Gastroesophageal sphincter (tissue), 4 donors: Measurements from ENCODE around the gene NOTUM. TPM values are rescaled to one million over a fixed set of nuclear protein-coding genes. Genes with fewer than 3 reads are reported as not detected.

ENCODE experiments used
- ATAC-seq: fragments of 150-250 bp; one replicate; pipeline ENCODE4 v1.9.1; 2016; ENCODE audit warnings: mild to moderate bottlenecking, moderate library complexity
- H3K27ac ChIP-seq, 4 donors: fragments of 200-600 bp; sonication (generic) in 3 of 4; 1 replicate in 3 of 4; 2 replicates in 1 of 4; pipeline ENCODE4 v1.5.1; 2016 to 2019
- H3K27me3 ChIP-seq: fragments of 200-600 bp; sonication (generic); one replicate; pipeline ENCODE4 v1.5.1; 2019
- H3K36me3 ChIP-seq, 2 donors: fragments of 200-600 bp; sonication (generic); one replicate each; pipeline ENCODE4 v1.5.1; 2019; ENCODE audit warnings: control low read depth in 1 of 2
- H3K4me1 ChIP-seq, 3 donors: fragments of 200-600 bp; sonication (generic); 1 replicate in 2 of 3; 2 replicates in 1 of 3; pipeline ENCODE4 v1.5.1; 2016 to 2019; ENCODE audit warnings: control low read depth in 2 of 3
- H3K4me3 ChIP-seq, 2 donors: fragments of 200-600 bp; sonication (generic); one replicate each; pipeline ENCODE4 v1.5.1; 2019; ENCODE audit warnings: mild to moderate bottlenecking in 1 of 2, moderate library complexity in 1 of 2
- H3K9me3 ChIP-seq, 3 donors: fragments of 200-600 bp; sonication (generic); one replicate each; pipeline ENCODE4 v1.5.1; 2017 to 2019; ENCODE audit warnings: control low read depth in 2 of 3
- EP300 ChIP-seq: sonication (generic); formaldehyde crosslinking; IDR thresholded peaks from one replicate; pipeline ENCODE4 v1.6.1; 2017; ENCODE audit warnings: antibody characterized with exemption, mild to moderate bottlenecking
- POLR2A ChIP-seq, 2 donors: fragments of 450-650 bp; IDR thresholded peaks; one replicate each; pipeline ENCODE4 v1.6.1; 2017; ENCODE audit warnings: antibody characterized with exemption in 2 of 2, mild to moderate bottlenecking in 2 of 2, moderate library complexity in 1 of 2
- POLR2AphosphoS5 ChIP-seq: sonication (generic); formaldehyde crosslinking; IDR thresholded peaks from one replicate; pipeline ENCODE4 v1.6.1; 2017; ENCODE audit warnings: antibody characterized with exemption
- WGBS, 2 donors: methylation state at CpG; one replicate each; pipeline ENCODE4 v1.1.5; 2018; ENCODE audit warnings: low coverage in 1 of 2; 5-methylcytosine and 5-hydroxymethylcytosine counted together
- total RNA-seq, 4 donors: library from RNA; depleted of rRNA; stranded (reverse); fragments of >200 nt; gene quantifications; one replicate each; pipeline ENCODE4 v1.1.0, GENCODE V29; 2016
- TF ChIP-seq, protein P1 (sequence below), 4 experiments: fragments of 200-600 bp in 2 of 4; fragments of 450-650 bp in 2 of 4; sonication (generic) in 1 of 4; IDR thresholded peaks; one replicate each; pipeline ENCODE4 v1.5.1; 2017 to 2019; ENCODE audit warnings: antibody characterized with exemption in 4 of 4, mild to moderate bottlenecking in 2 of 4, moderate library complexity in 2 of 4

Gene NOTUM
- total RNA-seq, 4 donors from 2014 or later, result 0.22 TPM; not detected in 3

DNA sequence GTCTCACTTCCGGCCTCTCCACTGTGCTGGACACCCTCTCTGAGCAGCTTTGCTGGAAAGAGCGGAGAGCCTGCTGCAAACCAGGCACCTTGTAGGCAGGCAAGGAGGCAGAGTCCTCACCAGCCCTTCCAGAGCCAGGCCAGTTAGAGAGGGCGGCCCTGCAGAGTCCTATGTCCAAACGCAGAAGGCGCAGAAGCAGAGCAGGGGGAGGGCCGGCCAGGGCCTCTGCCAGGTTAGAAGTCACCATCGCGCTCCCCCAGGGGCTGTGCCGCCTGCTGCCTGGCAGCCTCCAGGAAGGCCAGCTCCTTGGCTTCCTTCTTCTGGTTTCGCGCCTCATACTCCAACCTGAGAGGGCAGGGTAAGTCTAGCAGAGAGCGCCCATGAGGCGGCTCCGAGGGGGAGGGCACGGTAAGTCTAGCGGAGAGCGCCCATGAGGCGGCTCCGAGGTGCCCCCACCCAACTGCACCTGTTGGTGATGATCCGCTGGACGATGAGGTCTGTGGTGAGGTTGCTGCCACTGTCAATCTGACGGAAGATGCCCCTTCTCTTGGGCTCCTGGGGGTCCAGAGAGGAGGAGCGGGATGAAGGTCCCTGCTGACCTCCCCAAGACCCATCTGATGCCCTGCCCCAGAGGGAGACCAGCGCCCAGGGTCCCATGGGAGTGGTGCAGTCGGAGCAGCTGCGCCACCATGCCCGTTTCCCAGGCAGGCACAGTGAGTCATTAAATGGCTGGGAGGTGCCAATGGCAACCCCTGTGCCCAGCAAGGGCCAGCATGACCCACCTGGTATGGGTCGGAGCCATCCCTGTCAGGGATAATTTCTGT lies 56.2 kb downstream of the NOTUM start:
- no peak overlapping the region for H3K27ac ChIP-seq
- H3K4me1 ChIP-seq, result peaks cover 0 to 22% (median 11%) of the 10 kb centered on the region in 3 donors
- TF ChIP-seq POLR2AphosphoS5 (no peak), POLR2A (IDR thresholded peaks at IDR 0.05) (no peak), EP300 (no peak)
- TF ChIP-seq, protein P1, sequence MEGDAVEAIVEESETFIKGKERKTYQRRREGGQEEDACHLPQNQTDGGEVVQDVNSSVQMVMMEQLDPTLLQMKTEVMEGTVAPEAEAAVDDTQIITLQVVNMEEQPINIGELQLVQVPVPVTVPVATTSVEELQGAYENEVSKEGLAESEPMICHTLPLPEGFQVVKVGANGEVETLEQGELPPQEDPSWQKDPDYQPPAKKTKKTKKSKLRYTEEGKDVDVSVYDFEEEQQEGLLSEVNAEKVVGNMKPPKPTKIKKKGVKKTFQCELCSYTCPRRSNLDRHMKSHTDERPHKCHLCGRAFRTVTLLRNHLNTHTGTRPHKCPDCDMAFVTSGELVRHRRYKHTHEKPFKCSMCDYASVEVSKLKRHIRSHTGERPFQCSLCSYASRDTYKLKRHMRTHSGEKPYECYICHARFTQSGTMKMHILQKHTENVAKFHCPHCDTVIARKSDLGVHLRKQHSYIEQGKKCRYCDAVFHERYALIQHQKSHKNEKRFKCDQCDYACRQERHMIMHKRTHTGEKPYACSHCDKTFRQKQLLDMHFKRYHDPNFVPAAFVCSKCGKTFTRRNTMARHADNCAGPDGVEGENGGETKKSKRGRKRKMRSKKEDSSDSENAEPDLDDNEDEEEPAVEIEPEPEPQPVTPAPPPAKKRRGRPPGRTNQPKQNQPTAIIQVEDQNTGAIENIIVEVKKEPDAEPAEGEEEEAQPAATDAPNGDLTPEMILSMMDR (IDR thresholded peaks at IDR 0.05), result no peak
- H3K36me3 ChIP-seq, result peaks cover 0 to 73% of the 10 kb centered on the region in 2 donors
- H3K27me3 ChIP-seq, result peaks cover 24% of the 10 kb centered on the region
- no peak overlapping the region for H3K4me3 ChIP-seq
- 100% methylated on average over 1 of the region's 28 CpGs; no CpG with 5 or more reads in 1 of the 2 donors for WGBS, 2 donors
- ATAC-seq, result no peak
- no peaks in the 10 kb centered on the region for H3K9me3 ChIP-seq

DNA sequence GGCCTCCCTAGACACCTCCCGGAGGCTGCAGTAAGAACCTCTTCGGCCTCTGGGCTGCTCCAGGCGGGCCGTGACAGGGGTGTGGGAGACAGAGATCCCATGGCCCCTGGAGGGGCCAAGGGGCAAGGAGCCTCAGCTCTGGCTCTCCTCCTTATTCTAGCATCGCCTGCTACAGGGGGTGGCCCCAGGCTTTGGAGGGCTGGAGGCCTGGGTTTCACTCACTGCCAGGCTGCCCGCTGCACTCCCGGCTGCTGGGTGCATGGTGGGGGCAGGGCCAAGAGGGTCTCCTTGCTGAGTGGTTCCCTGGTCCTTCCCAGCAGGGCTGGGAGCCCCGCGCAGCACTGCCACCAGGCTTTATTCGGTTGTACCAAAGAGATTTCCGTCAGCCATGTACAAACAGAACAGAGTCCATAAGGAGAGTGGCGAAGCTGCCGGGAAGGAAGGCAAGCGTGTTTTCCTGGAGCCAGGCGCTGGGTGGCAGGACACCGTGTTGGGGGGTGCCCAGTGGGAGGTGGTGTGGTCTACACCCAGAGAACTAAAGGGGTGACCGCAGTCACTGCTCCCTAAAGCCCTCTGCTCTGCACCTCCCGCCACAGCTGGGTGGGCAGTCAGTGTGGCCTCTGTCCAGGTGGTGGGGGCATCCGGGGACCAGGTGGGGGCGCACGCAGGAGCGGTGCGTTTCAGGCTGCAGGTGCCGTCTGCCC lies 56.9 kb downstream of the NOTUM start:
- Histone ChIP-seq H3K27me3 (peaks cover 24% of the 10 kb centered on the region), H3K4me1 (peaks cover 0 to 20% (median 11%) of the 10 kb centered on the region in 3 donors), H3K36me3 (peaks cover 0 to 77% of the 10 kb centered on the region in 2 donors), H3K9me3 (no peaks in the 10 kb centered on the region), H3K4me3 (no peak overlapping the region), H3K27ac (no peak overlapping the region)
- TF ChIP-seq EP300, result no peak
- TF ChIP-seq, protein P1 (IDR thresholded peaks at IDR 0.05), result no peak
- no CpG with 5 or more reads among the region's 24 CpGs for WGBS, 2 donors
- ATAC-seq, result no peak

DNA sequence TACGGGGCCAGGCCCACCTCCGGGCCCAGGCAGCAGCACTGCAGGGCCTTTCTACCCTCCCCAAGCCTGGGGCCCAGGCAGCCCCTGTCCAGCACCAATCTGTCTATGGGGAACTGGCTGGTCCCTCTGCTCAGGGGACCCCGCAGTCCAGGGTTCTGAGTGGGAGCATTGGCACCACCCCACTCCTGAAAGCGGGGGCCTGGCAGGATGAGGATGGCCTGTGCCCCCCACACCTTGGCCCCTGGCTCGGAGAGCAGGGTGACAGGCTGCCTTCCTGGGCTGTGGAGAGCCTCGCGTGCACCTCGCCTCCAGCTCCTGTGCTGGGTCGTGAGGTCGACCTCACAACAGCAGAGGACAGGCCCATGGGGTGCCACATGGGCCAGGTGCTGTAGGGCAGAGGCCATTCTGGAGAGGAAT lies 57.6 kb downstream of the NOTUM start:
- TF ChIP-seq POLR2AphosphoS5 (no peak), POLR2A (IDR thresholded peaks at IDR 0.05) (no peak), EP300 (no peak)
- TF ChIP-seq, protein P1 (IDR thresholded peaks at IDR 0.05), result no peak
- no peak overlapping the region for H3K4me3 ChIP-seq
- H3K27ac ChIP-seq, result no peak overlapping the region
- ATAC-seq, result no peak
- H3K36me3 ChIP-seq, result peaks cover 0 to 77% of the 10 kb centered on the region in 2 donors
- WGBS, 2 donors, result no CpG with 5 or more reads among the region's 10 CpGs
- H3K4me1 ChIP-seq, result peaks cover 0 to 20% (median 11%) of the 10 kb centered on the region in 3 donors
- no peaks in the 10 kb centered on the region for H3K9me3 ChIP-seq
- H3K27me3 ChIP-seq, result peaks cover 24% of the 10 kb centered on the region

DNA sequence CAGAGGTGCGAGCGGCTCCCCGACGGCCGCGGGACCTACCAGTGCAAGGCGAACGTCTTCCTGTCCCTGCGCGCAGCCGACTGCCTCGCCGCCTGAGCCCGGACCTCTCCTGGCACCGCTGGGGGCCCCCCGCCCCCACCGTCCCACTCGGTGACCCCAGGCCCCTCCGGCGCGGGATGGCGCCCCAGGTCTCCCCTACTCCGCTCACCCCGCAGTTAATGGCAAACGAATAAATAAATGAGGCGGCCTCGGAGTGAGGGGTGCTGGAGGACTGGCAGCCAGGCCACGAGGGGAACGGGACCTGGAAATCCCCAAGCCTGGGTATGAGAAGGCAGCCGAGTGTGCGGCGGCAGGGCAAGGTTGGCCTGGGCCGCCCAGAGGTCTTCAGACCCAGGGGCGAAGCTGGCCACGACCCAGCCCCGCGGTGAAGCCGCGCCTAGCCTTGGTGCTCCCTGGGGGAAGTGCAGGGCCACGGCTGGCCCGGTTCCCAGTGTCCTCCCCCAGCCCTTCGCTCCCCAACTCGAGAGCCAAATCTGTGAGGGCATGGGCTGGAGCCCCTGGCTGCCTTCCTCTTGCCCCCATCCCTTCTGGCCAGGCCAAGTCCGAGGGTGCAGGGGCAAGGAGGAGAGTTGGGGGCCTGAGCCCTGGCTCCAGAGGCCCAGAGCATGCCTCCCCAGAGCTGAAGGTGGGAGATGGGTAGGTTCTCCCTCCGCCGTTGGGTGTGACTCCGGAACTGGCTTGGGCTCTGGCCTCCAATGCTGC lies 58.2 kb downstream of the NOTUM start:
- Histone ChIP-seq H3K4me3 (peak overlapping the region in 1 of 2 donors; percentile 50), H3K27me3 (peaks cover 24% of the 10 kb centered on the region), H3K27ac (peak overlapping the region in 1 of 4 donors; percentile 26), H3K36me3 (peaks cover 0 to 77% of the 10 kb centered on the region in 2 donors), H3K4me1 (peaks cover 0 to 20% (median 11%) of the 10 kb centered on the region in 3 donors), H3K9me3 (no peaks in the 10 kb centered on the region)
- no peak for ATAC-seq
- WGBS, 2 donors, result no CpG with 5 or more reads among the region's 47 CpGs
- TF ChIP-seq POLR2AphosphoS5 (no peak), POLR2A (IDR thresholded peaks at IDR 0.05) (no peak), EP300 (no peak)
- TF ChIP-seq, protein P1 (IDR thresholded peaks at IDR 0.05), result no peak

Other genes with a start within 250 kb of the NOTUM start
- 1 to 10 TPM; 3.0 to 8.8 (median 5.0) TPM for gene SLC25A10, start 248.9 kb downstream of the NOTUM start, total RNA-seq
- under 1 TPM in 1 of 4 donors, not detected in 3; 0.47 TPM for gene GCGR, start 157.0 kb downstream of the NOTUM start, total RNA-seq
- 100 to 1,000 TPM in 1 of 4 donors, 10 to 100 TPM in 3; 70.4 to 131 (median 85.9) TPM for gene MCRIP1, start 127.9 kb downstream of the NOTUM start, total RNA-seq
- gene PPP1R27, start 126.1 kb downstream of the NOTUM start, total RNA-seq, result not detected
- gene P4HB, start 100.7 kb downstream of the NOTUM start, total RNA-seq, result 100 to 1,000 TPM; 257 to 365 (median 324) TPM
- gene ARHGDIA, start 89.8 kb downstream of the NOTUM start, total RNA-seq, result 100 to 1,000 TPM; 120 to 219 (median 169) TPM
- 10 to 100 TPM; 26.6 to 68.1 (median 55.5) TPM for gene ALYREF, start 69.6 kb downstream of the NOTUM start, total RNA-seq
- gene ANAPC11, start 69.5 kb downstream of the NOTUM start, total RNA-seq, result 100 to 1,000 TPM in 3 of 4 donors, 10 to 100 TPM in 1; 81.0 to 128 (median 119) TPM
- under 1 TPM in 2 of 4 donors, not detected in 2; 0.12 to 0.16 TPM for gene NPB, start 58.9 kb downstream of the NOTUM start, total RNA-seq
- gene PCYT2, start 49.8 kb downstream of the NOTUM start, total RNA-seq, result 10 to 100 TPM; 18.4 to 45.8 (median 34.4) TPM
- 10 to 100 TPM; 14.3 to 24.1 (median 18.3) TPM for gene SIRT7, start 43.0 kb downstream of the NOTUM start, total RNA-seq
- 10 to 100 TPM; 18.8 to 39.3 (median 25.3) TPM for gene MAFG, start 33.5 kb downstream of the NOTUM start, total RNA-seq
- gene PYCR1, start 23.9 kb downstream of the NOTUM start, total RNA-seq, result 1 to 10 TPM; 3.4 to 6.8 (median 5.1) TPM
- gene MYADML2, start 14.0 kb downstream of the NOTUM start, total RNA-seq, result not detected
- gene ASPSCR1, start 16.4 kb upstream of the NOTUM start, total RNA-seq, result 10 to 100 TPM; 11.7 to 24.4 (median 18.6) TPM
- gene CENPX, start 61.7 kb upstream of the NOTUM start, total RNA-seq, result 100 to 1,000 TPM in 1 of 4 donors, 10 to 100 TPM in 3; 65.3 to 110 (median 78.8) TPM
- 10 to 100 TPM in 2 of 4 donors, 1 to 10 TPM in 2; 4.4 to 16.3 (median 12.4) TPM for gene LRRC45, start 62.1 kb upstream of the NOTUM start, total RNA-seq
- gene RAC3, start 70.5 kb upstream of the NOTUM start, total RNA-seq, result 1 to 10 TPM in 1 of 4 donors, under 1 TPM in 2, not detected in 1; 0.50 to 6.9 (median 0.54) TPM
- 100 to 1,000 TPM in 2 of 4 donors, 10 to 100 TPM in 2; 70.7 to 140 (median 108) TPM for gene DCXR, start 76.5 kb upstream of the NOTUM start, total RNA-seq
- 10 to 100 TPM; 28.8 to 48.2 (median 34.3) TPM for gene RFNG, start 90.6 kb upstream of the NOTUM start, total RNA-seq
- 100 to 1,000 TPM in 1 of 4 donors, 10 to 100 TPM in 3; 69.3 to 103 (median 77.2) TPM for gene GPS1, start 90.7 kb upstream of the NOTUM start, total RNA-seq
- 10 to 100 TPM; 35.8 to 62.8 (median 52.9) TPM for gene DUS1L, start 104.6 kb upstream of the NOTUM start, total RNA-seq
- 10 to 100 TPM; 22.6 to 52.8 (median 48.3) TPM for gene FASN, start 137.0 kb upstream of the NOTUM start, total RNA-seq